ENCODE results near the gene PTPRN2.

PTPRN2 gene

DNA sequence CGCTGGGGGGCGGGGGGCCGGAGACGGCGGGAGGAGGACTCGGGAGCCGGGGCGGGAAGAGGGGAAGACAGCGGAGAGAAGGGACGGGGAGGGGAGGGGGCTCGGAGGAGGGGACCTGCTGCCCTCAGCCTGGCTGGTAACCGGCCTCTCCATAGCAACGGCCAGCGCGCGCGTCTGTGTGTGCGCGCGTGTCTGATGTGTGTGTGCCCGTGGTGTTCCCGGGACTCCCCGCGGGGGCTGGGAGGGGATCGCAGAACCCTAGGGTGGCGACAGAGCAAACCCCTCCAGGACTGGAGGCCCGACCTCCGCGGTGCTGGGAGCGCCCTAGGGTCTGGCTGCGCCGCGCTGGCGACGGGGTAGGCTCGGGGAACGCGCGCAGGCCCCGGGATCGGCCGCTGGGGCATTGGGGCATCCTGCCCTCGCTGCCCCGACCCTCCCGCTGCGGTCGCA, 894.5 kb downstream of the PTPRN2 start:
- no peak overlapping the region for H3K4me2 ChIP-seq (ENCODE audit: low read length)
- no peaks in the 10 kb centered on the region for H3K4me1 ChIP-seq (ENCODE audit: control insufficient read depth, insufficient read depth, low read length)
- H3K36me3 ChIP-seq (ENCODE audit: insufficient read depth, low read length) = no peaks in the 10 kb centered on the region
- H3K27me3 ChIP-seq (ENCODE audit: control insufficient read depth, insufficient read depth, low read length) = peaks cover 36% of the 10 kb centered on the region
- H3K9me3 ChIP-seq (replicated peaks; ENCODE audit: low read length) = no peaks in the 10 kb centered on the region
- no peak overlapping the region for H3K9ac ChIP-seq (ENCODE audit: low read depth, low read length)
- no peak overlapping the region for H3K4me3 ChIP-seq (ENCODE audit: low read length)

DNA sequence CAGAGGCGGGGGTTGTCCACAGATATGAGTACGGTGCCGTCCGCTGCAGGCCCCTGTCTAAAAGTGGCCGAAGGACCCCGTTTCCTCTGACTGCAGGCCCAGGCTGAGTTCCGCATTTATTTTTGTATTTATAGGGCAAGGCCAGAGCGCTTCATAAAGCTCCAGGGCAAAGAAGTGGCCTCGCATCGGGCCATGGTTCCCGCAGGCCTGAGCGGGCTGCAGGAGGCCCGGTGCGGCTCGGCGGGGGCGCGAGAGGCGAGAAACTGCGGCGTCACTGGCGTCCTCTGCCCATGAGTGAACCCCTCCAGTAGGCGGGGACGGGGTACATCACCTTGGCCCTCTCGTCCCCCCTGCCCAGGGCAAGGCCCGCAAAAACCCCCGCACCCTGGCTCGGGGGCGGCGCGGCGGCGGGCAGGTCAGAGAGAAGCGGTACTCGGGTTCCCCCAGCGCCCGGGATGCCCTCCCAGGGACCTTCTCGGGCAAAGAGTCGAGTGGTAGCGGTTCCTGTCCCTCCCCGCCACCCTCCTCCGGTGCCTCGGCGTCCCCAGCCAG, 895.1 kb downstream of the PTPRN2 start:
- H3K27me3 ChIP-seq (ENCODE audit: control insufficient read depth, insufficient read depth, low read length) = peaks cover 42% of the 10 kb centered on the region

GRCh38 chr7:157691586-157692459, 895.8 kb downstream of the PTPRN2 start:
- no peaks in the 10 kb centered on the region for H3K36me3 ChIP-seq (ENCODE audit: insufficient read depth, low read length)
- peak overlapping the region; percentile 30 for H3K4me3 ChIP-seq (ENCODE audit: low read length)
- no peaks in the 10 kb centered on the region for H3K9me3 ChIP-seq (replicated peaks; ENCODE audit: low read length)
- H3K4me1 ChIP-seq (ENCODE audit: control insufficient read depth, insufficient read depth, low read length) = no peaks in the 10 kb centered on the region
- H3K27me3 ChIP-seq (ENCODE audit: control insufficient read depth, insufficient read depth, low read length) = peaks cover 48% of the 10 kb centered on the region
- peak overlapping the region; percentile 68 for H3K4me2 ChIP-seq (ENCODE audit: low read length)
- H3K9ac ChIP-seq (ENCODE audit: low read depth, low read length) = no peak overlapping the region

More for the DNA sequence above, 895.1 kb downstream of the PTPRN2 start:
- Histone ChIP-seq H3K9me3 (replicated peaks; ENCODE audit: low read length) (no peaks in the 10 kb centered on the region), H3K36me3 (ENCODE audit: insufficient read depth, low read length) (no peaks in the 10 kb centered on the region), H3K9ac (ENCODE audit: low read depth, low read length) (no peak overlapping the region), H3K4me1 (ENCODE audit: control insufficient read depth, insufficient read depth, low read length) (no peaks in the 10 kb centered on the region), H3K4me2 (ENCODE audit: low read length) (no peak overlapping the region), H3K4me3 (ENCODE audit: low read length) (no peak overlapping the region)

DNA sequence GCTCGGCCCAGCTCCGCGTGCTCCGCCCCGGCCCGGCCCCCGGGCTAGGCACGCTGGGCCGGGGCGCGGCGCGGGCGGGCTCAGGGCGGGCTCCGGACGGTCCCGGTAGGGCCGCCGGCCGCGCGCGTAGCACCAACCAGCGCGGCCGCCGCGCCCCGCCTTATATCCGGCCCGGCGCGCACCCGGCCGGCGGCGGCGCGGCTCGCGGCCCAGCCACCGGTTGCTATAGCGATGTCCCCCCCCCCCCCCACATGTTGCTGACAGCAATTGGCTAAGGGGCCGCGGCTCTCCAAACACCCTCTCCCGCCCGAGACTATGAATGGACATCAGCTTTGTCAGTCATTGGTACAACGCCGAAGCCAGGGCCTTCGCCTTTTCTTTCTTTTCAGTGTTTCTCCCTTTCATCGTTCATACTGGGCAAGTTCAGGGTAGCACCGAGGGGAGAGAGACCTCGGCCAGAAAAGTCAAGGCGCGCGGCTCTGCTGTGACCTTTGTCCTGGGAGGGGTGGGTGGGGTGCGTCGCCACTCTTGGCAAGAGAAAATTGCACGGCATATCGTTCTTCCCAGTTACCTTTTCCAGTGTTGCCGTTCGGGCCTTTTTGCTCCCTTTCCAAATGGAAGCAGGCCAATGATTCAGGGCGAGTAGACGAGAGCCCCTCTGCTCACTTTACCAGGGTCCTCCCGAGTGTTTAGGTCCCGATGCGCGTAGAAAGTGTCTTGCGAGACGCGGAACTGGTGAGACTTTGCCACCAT, 896.6 kb downstream of the PTPRN2 start:
- Histone ChIP-seq H3K36me3 (ENCODE audit: insufficient read depth, low read length) (no peaks in the 10 kb centered on the region), H3K9me3 (replicated peaks; ENCODE audit: low read length) (no peaks in the 10 kb centered on the region), H3K4me1 (ENCODE audit: control insufficient read depth, insufficient read depth, low read length) (no peaks in the 10 kb centered on the region), H3K27me3 (ENCODE audit: control insufficient read depth, insufficient read depth, low read length) (peaks cover 56% of the 10 kb centered on the region), H3K4me2 (ENCODE audit: low read length) (peak overlapping the region; percentile 70), H3K4me3 (ENCODE audit: low read length) (peak overlapping the region; percentile 30), H3K9ac (ENCODE audit: low read depth, low read length) (no peak overlapping the region)

DNA sequence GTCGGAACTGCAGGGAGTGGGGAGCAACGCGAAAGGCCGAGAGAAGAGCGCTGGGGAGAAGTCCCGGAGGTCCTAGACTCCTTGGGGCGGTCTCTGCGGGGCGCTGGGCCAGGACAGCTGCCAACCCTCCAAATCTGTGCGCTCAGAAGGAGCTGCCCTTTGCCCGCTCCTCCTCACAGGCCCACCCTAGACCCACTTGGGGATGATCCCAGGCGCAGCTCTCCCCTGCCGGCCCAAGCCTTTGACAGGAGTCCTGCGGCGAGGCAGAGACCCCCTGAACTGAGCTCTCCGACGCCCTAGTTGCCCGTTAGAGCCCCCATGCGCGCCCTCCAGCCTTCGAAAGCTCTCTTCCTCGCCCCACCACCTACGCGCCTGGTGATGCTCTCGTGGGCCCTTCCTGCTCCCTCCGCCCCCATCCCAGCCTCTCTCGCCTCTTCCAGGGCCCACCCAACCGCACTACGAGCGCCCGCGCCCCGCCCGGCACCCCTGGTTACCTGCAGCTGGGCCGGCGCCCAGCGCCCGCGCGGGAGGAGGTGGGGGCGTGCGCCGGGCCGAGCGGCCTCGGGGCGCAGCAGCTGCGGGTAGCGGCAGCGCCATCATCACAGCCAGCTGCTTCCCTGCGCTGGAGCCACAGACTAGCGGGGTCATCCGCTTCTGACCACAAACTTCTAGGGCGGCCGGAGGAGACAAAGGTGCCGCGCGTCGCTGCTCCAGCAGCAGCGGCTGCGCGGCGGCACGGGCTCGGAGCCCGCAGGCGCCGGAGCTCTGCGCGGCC, 897.4 kb downstream of the PTPRN2 start:
- Histone ChIP-seq H3K9me3 (replicated peaks; ENCODE audit: low read length) (no peaks in the 10 kb centered on the region), H3K4me1 (ENCODE audit: control insufficient read depth, insufficient read depth, low read length) (no peaks in the 10 kb centered on the region), H3K9ac (ENCODE audit: low read depth, low read length) (no peak overlapping the region), H3K36me3 (ENCODE audit: insufficient read depth, low read length) (no peaks in the 10 kb centered on the region), H3K4me3 (ENCODE audit: low read length) (peak overlapping the region; percentile 24), H3K27me3 (ENCODE audit: control insufficient read depth, insufficient read depth, low read length) (peaks cover 63% of the 10 kb centered on the region), H3K4me2 (ENCODE audit: low read length) (peak overlapping the region; percentile 70)

DNA sequence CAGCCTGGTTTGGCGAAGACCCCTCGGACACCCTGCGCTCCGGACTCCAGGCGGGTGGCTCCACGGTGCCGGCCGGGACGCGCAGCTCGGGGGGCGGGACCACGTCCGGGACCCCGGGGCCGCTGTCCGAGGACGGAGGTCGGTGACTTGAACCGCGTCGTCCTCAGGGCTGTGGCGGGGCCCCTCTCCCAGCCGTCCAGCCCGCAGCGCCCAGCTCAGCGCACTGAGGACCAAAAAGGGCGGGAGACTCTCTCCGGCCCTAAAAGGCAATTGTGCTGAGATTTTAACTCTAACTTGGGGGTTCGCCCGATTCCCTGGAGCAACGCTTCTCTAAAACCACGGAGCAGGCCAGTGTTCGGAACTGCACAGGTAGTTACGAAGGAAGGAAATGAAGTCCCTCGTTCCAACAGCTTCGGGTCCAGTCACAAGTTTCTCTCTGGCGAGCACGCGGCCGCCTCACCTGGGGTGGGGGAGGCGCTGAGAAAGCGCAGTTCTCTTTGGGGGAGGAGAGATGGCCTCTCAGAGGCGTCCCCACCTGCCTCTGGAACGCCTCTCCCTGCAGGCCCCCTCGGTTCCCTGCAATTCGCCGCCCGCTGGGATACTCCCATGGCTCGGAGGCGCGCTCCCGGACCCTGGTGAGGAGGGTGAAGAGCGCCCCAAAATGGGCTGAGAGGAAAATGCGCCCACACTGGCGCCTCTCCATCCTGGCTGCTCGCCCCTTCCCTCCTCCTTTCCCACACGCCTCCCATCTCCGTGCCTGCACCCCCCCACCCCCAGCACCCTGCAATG, 898.2 kb downstream of the PTPRN2 start:
- no peaks in the 10 kb centered on the region for H3K4me1 ChIP-seq (ENCODE audit: control insufficient read depth, insufficient read depth, low read length)
- H3K4me3 ChIP-seq (ENCODE audit: low read length) = no peak overlapping the region
- no peaks in the 10 kb centered on the region for H3K9me3 ChIP-seq (replicated peaks; ENCODE audit: low read length)
- no peak overlapping the region for H3K9ac ChIP-seq (ENCODE audit: low read depth, low read length)
- no peak overlapping the region for H3K4me2 ChIP-seq (ENCODE audit: low read length)
- peaks cover 63% of the 10 kb centered on the region for H3K27me3 ChIP-seq (ENCODE audit: control insufficient read depth, insufficient read depth, low read length)
- H3K36me3 ChIP-seq (ENCODE audit: insufficient read depth, low read length) = no peaks in the 10 kb centered on the region

DNA sequence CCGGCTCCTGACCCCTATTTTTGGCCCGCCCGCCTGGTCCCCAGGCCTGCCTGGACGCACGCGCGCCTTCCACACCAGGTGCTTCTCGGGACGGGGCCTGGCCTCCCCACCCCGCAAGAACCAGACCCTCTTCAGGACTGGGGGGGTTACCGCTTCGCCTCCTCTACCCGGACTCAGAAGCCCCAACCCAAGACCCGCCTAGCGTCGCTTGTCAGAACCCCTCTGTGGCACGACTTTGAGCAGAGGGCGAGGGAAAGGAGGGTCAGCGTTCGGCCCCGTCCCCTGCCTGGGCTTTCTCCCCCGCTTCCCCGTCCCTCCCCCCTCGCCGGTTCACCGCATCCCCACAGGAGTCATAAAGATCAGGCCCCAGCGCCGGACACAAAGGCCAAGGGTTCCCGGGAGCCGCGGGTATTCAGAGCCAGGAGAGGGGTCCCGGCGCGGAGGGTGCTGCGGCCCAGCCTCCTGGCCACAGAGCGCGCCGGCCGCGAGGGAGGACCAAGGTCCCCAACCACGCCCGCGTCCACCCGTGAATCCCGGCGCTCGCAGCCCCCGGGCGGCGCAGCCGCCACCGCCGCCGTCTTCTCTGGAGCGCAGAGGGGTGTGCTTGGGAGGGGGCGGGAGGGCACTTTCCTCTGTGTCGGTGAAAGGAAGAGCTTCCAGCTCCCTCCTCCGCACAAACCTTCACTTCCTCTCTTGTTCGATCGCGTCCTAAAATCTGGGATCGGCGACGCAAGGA, 898.9 kb downstream of the PTPRN2 start:
- no peak overlapping the region for H3K9ac ChIP-seq (ENCODE audit: low read depth, low read length)
- H3K36me3 ChIP-seq (ENCODE audit: insufficient read depth, low read length) = no peaks in the 10 kb centered on the region
- no peak overlapping the region for H3K4me2 ChIP-seq (ENCODE audit: low read length)
- H3K4me3 ChIP-seq (ENCODE audit: low read length) = no peak overlapping the region
- no peaks in the 10 kb centered on the region for H3K4me1 ChIP-seq (ENCODE audit: control insufficient read depth, insufficient read depth, low read length)
- no peaks in the 10 kb centered on the region for H3K9me3 ChIP-seq (replicated peaks; ENCODE audit: low read length)
- peaks cover 60% of the 10 kb centered on the region for H3K27me3 ChIP-seq (ENCODE audit: control insufficient read depth, insufficient read depth, low read length)

DNA sequence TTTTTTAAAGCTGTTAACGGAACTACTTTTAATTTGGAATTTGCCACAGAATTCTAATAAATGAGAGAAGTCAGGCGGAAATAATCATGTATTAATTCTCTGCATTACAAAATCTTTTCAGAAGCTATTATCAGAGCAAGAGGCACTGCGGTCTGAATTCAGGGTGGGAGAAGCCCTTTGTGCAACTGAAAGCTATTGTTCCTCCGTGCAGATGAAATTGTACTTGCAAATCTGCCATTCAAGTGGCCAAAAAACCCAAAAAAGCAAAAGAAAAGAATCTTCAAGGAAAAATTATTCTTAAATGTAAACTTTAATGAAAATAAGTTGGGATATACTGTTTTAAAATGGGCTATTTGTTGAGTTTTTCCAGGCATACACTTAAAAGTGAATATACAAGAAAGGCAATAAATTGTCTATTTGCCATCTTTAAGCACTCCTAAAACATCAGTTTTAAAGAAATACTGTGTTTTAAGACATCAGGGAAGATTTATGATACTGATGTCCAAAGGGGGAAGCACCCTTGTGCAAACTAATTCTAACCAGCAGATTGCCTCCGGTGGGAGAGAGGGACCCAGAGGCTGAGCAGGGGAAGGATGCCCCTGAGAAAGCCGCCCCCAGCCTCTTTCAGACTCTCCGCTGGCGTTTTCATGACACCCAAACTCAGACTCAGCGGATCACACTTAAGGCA, 899.6 kb downstream of the PTPRN2 start:
- Histone ChIP-seq H3K4me1 (ENCODE audit: control insufficient read depth, insufficient read depth, low read length) (no peaks in the 10 kb centered on the region), H3K9ac (ENCODE audit: low read depth, low read length) (no peak overlapping the region), H3K4me3 (ENCODE audit: low read length) (no peak overlapping the region), H3K36me3 (ENCODE audit: insufficient read depth, low read length) (no peaks in the 10 kb centered on the region), H3K9me3 (replicated peaks; ENCODE audit: low read length) (no peaks in the 10 kb centered on the region), H3K4me2 (ENCODE audit: low read length) (no peak overlapping the region), H3K27me3 (ENCODE audit: control insufficient read depth, insufficient read depth, low read length) (peaks cover 65% of the 10 kb centered on the region)

- no peaks in the 10 kb centered on the region for H3K36me3 ChIP-seq (ENCODE audit: insufficient read depth, low read length)
- H3K4me1 ChIP-seq (ENCODE audit: control insufficient read depth, insufficient read depth, low read length) = no peaks in the 10 kb centered on the region
- H3K9ac ChIP-seq (ENCODE audit: low read depth, low read length) = no peak overlapping the region
- H3K9me3 ChIP-seq (replicated peaks; ENCODE audit: low read length) = no peaks in the 10 kb centered on the region
- no peak overlapping the region for H3K4me3 ChIP-seq (ENCODE audit: low read length)
- no peak overlapping the region for H3K4me2 ChIP-seq (ENCODE audit: low read length)
- peaks cover 73% of the 10 kb centered on the region for H3K27me3 ChIP-seq (ENCODE audit: control insufficient read depth, insufficient read depth, low read length)
Measured at GRCh38 chr7:157687158-157687557, 900.5 kb downstream of the PTPRN2 start.
